ENCODE data around the gene PROC. TPM values are rescaled to one million over a fixed set of nuclear protein-coding genes. Genes with fewer than 3 reads are reported as not detected.

Gene PROC
- total and polyA plus RNA-seq, 9 of the 15 experiments (the other 6 are each of a cell fraction or from before 2014, with no cell fraction given), result not detected

GRCh38 chr2:127453392-127454171, 35.4 kb downstream of the PROC start (continued):
- peak; percentile 70 for TF ChIP-seq REST (IDR thresholded peaks at IDR 0.05; ENCODE audit: borderline replicate concordance)
- no peak for TF ChIP-seq REST (CRISPR knock-in tag; IDR thresholded peaks at IDR 0.05; ENCODE audit: low read depth)
- no peak for TF ChIP-seq BRF2 (IDR thresholded peaks at IDR 0.05; ENCODE audit: borderline replicate concordance, insufficient read depth, insufficient read length)
- TF ChIP-seq PKNOX1 (IDR thresholded peaks at IDR 0.05), result peak; percentile 88
- peak; percentile 74; the same call in 1 of the 2 replicates for TF ChIP-seq GATA2 (CRISPR knock-in tag; IDR thresholded peaks at IDR 0.05)
- peak; percentile 59; the same call in 1 of the 2 replicates for TF ChIP-seq SMC3 (conservative IDR thresholded peaks at IDR 0.05; ENCODE audit: insufficient read depth, low read depth, low read length)
- TF ChIP-seq MAZ (CRISPR knock-in tag; conservative IDR thresholded peaks at IDR 0.05 in 1 of 2, IDR thresholded peaks at IDR 0.05 in 1 of 2), result 0 out of 4 replicates have a peak, but pooled peaks of 1 of the 2 experiments have one; percentile 17
- peak; percentile 56; the same call in 1 of the 2 replicates for TF ChIP-seq STAG1 (CRISPR knock-in tag; IDR thresholded peaks at IDR 0.05; ENCODE audit: borderline replicate concordance)
- TF ChIP-seq CTCF (IDR thresholded peaks at IDR 0.05 in 2 of 3, conservative IDR thresholded peaks at IDR 0.05 in 1 of 3; ENCODE audit: insufficient read depth in 2 of 3, low read depth in 1 of 3, low read length in 3 of 3), result peak; percentile 66 to 89 (median 77)
- TF ChIP-seq TCF3 (CRISPR knock-in tag; IDR thresholded peaks at IDR 0.05), result peak; percentile 42; the same call in 1 of the 2 replicates
- TF ChIP-seq ZC3H8 (IDR thresholded peaks at IDR 0.05), result no peak
- peak; percentile 69; the same call in 1 of the 2 replicates for TF ChIP-seq ZNF134 (CRISPR knock-in tag; conservative IDR thresholded peaks at IDR 0.05)
